Kidney (tissue), 14 donors: Measurements from ENCODE around the gene BBS2. TPM values are rescaled to one million over a fixed set of nuclear protein-coding genes. Genes with fewer than 3 reads are reported as not detected.

Experiments used
- DNase-seq, 5 donors: peaks; one replicate each; pipeline ENCODE4 v3.0.0-alpha.2; 2013 to 2020
- FAIRE-seq: peaks from 2 replicates; lab custom pipeline; 2012; peaks lifted over from hg19 to GRCh38; lab: Jason Lieb, UNC
- H3K27ac ChIP-seq, 2 donors: one replicate each; pipeline ENCODE4 v1.7.0; 2013; ENCODE audit warnings: low read depth in 2 of 2, low read length in 2 of 2, inconsistent platforms in 1 of 2
- H3K27me3 ChIP-seq: one replicate; pipeline ENCODE4 v1.7.1; 2013; ENCODE audit warnings: low read length, inconsistent platforms; ENCODE audit not compliant: control insufficient read depth, insufficient read depth
- H3K36me3 ChIP-seq, 3 donors: one replicate each; pipeline versions ENCODE4 v1.7.0 to v1.7.1; 2013; ENCODE audit warnings: low read length in 3 of 3, control low read depth in 1 of 3, inconsistent platforms in 1 of 3; ENCODE audit not compliant: insufficient read depth in 3 of 3, control insufficient read depth in 2 of 3
- H3K4me1 ChIP-seq, 3 donors: one replicate each; pipeline versions ENCODE4 v1.7.0 to v1.7.1; 2013; ENCODE audit warnings: low read length in 3 of 3, inconsistent platforms in 1 of 3, low read depth in 1 of 3; ENCODE audit not compliant: control insufficient read depth in 2 of 3, insufficient read depth in 2 of 3
- H3K4me3 ChIP-seq, 3 donors: one replicate each; pipeline versions ENCODE4 v1.7.0 to v1.8.1; 2013; ENCODE audit warnings: low read length in 3 of 3, control low read depth in 1 of 3, inconsistent platforms in 1 of 3
- H3K9ac ChIP-seq, 3 donors: one replicate each; pipeline versions ENCODE4 v1.7.0 to v1.7.1; 2013; ENCODE audit warnings: low read length in 3 of 3, control low read depth in 1 of 3, inconsistent platforms in 1 of 3
- H3K9me3 ChIP-seq, 3 donors: one replicate each; pipeline versions ENCODE4 v1.7.0 to v1.7.1; 2013; ENCODE audit warnings: low read length in 3 of 3, control low read depth in 1 of 3, inconsistent platforms in 1 of 3; ENCODE audit not compliant: control insufficient read depth in 2 of 3, insufficient read depth in 1 of 3
- intact Hi-C: fragments of 100-400 bp; cut with DNase I; formaldehyde crosslinking; loops from one replicate; pipeline ENCODE4 v1.11.1; 2022
- polyA plus RNA-seq: library from polyadenylated mRNA; stranded (reverse); fragments of 350-450 nt; fragmentation: Illumina TruSeq; extraction: RNeasy Lipid Tissue Mini Kit (QIAGEN cat#74804); gene quantifications from one replicate; pipeline ENCODE4 v1.2.3, GENCODE V29; 2014; ENCODE audit warnings: low read depth, low replicate concordance; ENCODE audit not compliant: insufficient read depth
- total RNA-seq: library from RNA; stranded (reverse); fragmentation: NEBNext Ultra II Directional; extraction: Animal tissue kit (Norgen Biotek cat#: 25700); gene quantifications from one replicate; pipeline ENCODE4 v1.2.1, GENCODE V29; 2021
- TF ChIP-seq, protein P1 (sequence below): IDR thresholded peaks from 3 replicates; pipeline ENCODE4 v1.5.1; 2012; ENCODE audit warnings: mild to moderate bottlenecking, moderate library complexity, borderline replicate concordance; ENCODE audit not compliant: insufficient read depth; ENCODE audit errors: extremely low read depth
- donor health status: control.
- donor health status: control.
- donor health status: control.
- donor health status: control.
- donor health status: control.
- donor health status: DM: yes; HTN: yes; CAD: no.
- donor health status: Normal renal cell carcinoma (clear cell type).

Gene BBS2
- total and polyA plus RNA-seq, 2 donors from 2014 or later = 46.5 to 64.2 TPM

DNA sequence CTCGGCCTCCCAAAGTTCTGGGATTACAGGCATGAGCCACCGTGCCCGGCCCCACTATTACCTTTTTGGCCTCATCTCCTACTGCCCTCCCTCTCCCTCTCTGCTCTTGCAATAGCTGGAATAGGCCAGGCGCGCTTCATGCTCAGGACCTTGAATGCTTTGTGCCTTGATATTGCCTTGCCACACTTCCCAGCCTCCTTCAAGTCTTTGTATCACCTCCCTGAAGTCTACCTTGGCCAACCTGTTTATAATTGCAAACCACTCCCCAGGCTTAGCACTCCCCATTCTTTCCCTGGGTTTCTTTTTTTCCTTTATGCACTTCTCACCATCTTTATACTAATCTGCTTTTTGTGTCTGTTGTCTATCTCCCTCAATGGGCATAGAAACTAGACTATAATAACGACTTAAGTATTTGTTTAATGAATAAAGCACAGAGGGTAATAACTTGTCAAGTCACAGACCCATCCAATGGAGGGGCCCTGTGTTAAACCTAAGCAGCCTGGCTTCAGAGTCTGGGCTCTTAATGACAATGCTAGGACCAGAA, 61.8 kb downstream of the BBS2 start:
- no peak overlapping the region for H3K27ac ChIP-seq
- TF ChIP-seq, protein P1, sequence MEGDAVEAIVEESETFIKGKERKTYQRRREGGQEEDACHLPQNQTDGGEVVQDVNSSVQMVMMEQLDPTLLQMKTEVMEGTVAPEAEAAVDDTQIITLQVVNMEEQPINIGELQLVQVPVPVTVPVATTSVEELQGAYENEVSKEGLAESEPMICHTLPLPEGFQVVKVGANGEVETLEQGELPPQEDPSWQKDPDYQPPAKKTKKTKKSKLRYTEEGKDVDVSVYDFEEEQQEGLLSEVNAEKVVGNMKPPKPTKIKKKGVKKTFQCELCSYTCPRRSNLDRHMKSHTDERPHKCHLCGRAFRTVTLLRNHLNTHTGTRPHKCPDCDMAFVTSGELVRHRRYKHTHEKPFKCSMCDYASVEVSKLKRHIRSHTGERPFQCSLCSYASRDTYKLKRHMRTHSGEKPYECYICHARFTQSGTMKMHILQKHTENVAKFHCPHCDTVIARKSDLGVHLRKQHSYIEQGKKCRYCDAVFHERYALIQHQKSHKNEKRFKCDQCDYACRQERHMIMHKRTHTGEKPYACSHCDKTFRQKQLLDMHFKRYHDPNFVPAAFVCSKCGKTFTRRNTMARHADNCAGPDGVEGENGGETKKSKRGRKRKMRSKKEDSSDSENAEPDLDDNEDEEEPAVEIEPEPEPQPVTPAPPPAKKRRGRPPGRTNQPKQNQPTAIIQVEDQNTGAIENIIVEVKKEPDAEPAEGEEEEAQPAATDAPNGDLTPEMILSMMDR = no peak

DNA sequence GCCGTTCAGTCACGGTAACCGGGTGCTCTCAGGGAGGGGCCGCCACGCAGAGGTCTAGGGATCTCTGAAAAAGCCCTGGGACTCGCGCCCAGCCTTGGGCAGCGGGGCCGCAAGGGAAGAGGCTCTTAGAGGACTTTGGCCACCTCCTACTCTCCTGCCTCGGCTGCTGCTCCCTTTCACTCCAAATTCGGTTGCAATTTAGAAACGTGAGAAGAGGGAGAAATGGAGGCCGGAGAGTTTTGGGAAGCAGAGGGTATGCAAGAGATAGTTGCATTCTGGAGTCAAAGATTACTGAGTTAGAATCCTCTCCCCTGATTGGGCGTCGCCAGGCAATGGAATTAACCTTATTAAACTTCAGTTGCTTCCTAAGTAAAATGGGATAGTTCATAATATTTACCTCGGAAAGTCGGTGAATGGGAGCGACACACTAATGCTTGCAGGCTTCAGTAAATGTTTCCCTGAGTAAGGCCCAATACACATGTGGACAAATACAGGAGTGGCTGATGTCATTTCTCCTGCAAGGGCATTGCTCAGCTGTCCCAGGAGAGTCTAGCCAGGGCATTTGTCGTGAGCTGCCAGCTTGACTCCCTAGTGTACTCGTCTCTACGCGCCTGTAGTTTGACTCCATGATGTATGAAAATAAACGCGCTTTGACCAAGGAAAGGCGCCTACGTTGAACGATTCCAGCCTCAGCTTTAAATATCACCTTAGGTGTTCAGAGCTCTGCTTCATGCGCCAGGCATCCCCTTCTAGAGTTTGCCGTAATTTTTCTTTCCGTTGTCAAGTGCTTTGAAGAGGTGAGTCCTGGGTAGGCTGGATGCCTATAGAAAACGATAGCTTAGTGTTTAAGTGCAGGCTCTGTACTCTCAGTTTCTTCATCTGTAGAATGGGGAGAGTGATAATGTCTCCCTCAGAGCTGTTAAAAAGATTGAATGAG, 67.8 kb downstream of the BBS2 start:
- Histone ChIP-seq H3K27me3 (no peaks in the 10 kb centered on the region), H3K4me3 (peak overlapping the region; percentile 90 to 94 (median 91)), H3K4me1 (peaks cover 0 to 19% (median 14%) of the 10 kb centered on the region in 3 donors), H3K27ac (peak overlapping the region; percentile 68 to 69), H3K9ac (peak overlapping the region; percentile 49 to 80 (median 73)), H3K9me3 (no peaks in the 10 kb centered on the region), H3K36me3 (peaks cover 0 to 14% (median 9%) of the 10 kb centered on the region in 3 donors)
- intact Hi-C loops = no loop called here
- FAIRE-seq (no peak), DNase-seq (peak in 4 of 5 donors; percentile 27 to 64 (median 46))
- TF ChIP-seq, protein P1 = no peak

More for the DNA sequence above, 61.8 kb downstream of the BBS2 start:
- Histone ChIP-seq H3K36me3 (peaks cover 0 to 32% (median 16%) of the 10 kb centered on the region in 3 donors), H3K9ac (no peak overlapping the region), H3K27me3 (no peaks in the 10 kb centered on the region), H3K4me3 (no peak overlapping the region), H3K4me1 (no peaks in the 10 kb centered on the region), H3K9me3 (no peaks in the 10 kb centered on the region)
- FAIRE-seq (no peak), DNase-seq (no peak)
- intact Hi-C loops = no loop called here

DNA sequence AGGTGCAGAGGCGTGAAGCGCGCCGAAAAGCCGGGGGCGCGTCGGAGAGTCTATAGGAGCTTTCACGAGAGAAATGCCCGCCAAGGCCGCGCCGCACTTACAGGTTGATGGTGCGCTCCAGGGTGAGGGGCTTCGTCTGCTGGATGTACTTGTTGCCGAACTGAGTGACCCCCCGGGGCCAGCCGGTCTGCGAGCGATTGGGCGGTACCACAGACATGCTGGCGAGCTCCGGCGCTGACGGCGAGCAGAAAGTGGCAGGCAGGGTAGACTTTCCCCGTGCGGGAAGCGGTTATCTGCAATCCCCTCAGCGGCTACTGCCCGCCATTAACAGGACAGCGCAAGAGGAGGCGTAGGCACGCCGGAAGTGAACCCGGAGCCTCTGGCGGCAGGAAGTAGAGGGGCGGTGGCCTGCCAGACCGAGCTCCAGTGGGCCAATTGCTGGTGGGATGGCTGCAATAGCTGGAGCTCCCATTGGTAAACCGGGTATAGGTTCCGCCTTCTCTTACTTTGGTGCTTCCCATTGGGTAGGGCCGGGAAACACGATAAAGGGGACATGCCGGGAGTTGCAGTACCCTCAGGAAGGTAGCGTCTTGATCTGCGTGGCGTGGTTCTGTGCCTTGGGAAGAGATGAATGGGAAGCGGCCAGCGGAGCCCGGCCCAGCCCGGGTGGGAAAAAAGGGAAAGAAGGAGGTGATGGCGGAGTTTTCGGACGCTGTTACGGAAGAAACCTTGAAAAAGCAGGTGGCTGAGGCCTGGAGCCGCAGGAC, 68.7 kb downstream of the BBS2 start, which contains the start of the genes NUDT21 and OGFOD1:
Gene NUDT21 (minus strand): TSS at position 347 of the 767 bp plus-strand sequence. CDS start 130 bp downstream, at position 217.
Gene OGFOD1 (plus strand): TSS at position 569 of the 767 bp plus-strand sequence. CDS start 59 bp downstream, at position 628.
- TF ChIP-seq, protein P1 = peak; percentile 12
- FAIRE-seq = peak; percentile 96

More for the DNA sequence above, 68.7 kb downstream of the BBS2 start, which contains the start of the genes NUDT21 and OGFOD1:
- Histone ChIP-seq H3K27me3 (no peaks in the 10 kb centered on the region), H3K36me3 (peaks cover 0 to 11% (median 4%) of the 10 kb centered on the region in 3 donors), H3K9ac (peak within 1 kb of the TSS; percentile 79 to 90 (median 84)), H3K4me3 (peak within 1 kb of the TSS; percentile 90 to 94 (median 91)), H3K27ac (peak within 1 kb of the TSS; percentile 69 to 79), H3K4me1 (peaks cover 0 to 19% (median 14%) of the 10 kb centered on the region in 3 donors), H3K9me3 (no peaks in the 10 kb centered on the region)
- intact Hi-C loops = no loop called here
- peak; percentile 97 to 99 (median 97) for DNase-seq
